ENCODE results near the gene FIBCD1. TPM values are rescaled to one million over a fixed set of nuclear protein-coding genes. Genes with fewer than 3 reads are reported as not detected.

Gene FIBCD1
- total and polyA plus RNA-seq, 2 experiments from 2014 or later: 0.43 to 4.0 TPM

GRCh38 chr9:130884111-130884531, 54.9 kb downstream of the FIBCD1 start:
- no peak for DNase-seq (ENCODE audit: low read depth in 1 of 2, low spot score in 1 of 2)
- no peak for TF ChIP-seq CTCF (IDR thresholded peaks at IDR 0.05; ENCODE audit: low read depth, low read length)
- Histone ChIP-seq H3K9me3 (ENCODE audit: low read depth) (no peaks in the 10 kb centered on the region), H3K4me3 (no peak overlapping the region), H3K4me1 (ENCODE audit: low read depth) (no peaks in the 10 kb centered on the region), H3K27ac (no peak overlapping the region), H3K27me3 (no peaks in the 10 kb centered on the region), H3K36me3 (peaks cover 78% of the 10 kb centered on the region)

GRCh38 chr9:130883479-130883878, 55.6 kb downstream of the FIBCD1 start:
- no peak for DNase-seq (ENCODE audit: low read depth in 1 of 2, low spot score in 1 of 2)
- Histone ChIP-seq H3K27ac (no peak overlapping the region), H3K9me3 (ENCODE audit: low read depth) (no peaks in the 10 kb centered on the region), H3K36me3 (peaks cover 73% of the 10 kb centered on the region), H3K27me3 (no peaks in the 10 kb centered on the region), H3K4me1 (ENCODE audit: low read depth) (no peaks in the 10 kb centered on the region), H3K4me3 (no peak overlapping the region)
- TF ChIP-seq CTCF (IDR thresholded peaks at IDR 0.05; ENCODE audit: low read depth, low read length): no peak

GRCh38 chr9:130882696-130883225, 56.3 kb downstream of the FIBCD1 start:
- H3K27ac ChIP-seq: no peak overlapping the region
- H3K4me1 ChIP-seq (ENCODE audit: low read depth): no peaks in the 10 kb centered on the region

DNA sequence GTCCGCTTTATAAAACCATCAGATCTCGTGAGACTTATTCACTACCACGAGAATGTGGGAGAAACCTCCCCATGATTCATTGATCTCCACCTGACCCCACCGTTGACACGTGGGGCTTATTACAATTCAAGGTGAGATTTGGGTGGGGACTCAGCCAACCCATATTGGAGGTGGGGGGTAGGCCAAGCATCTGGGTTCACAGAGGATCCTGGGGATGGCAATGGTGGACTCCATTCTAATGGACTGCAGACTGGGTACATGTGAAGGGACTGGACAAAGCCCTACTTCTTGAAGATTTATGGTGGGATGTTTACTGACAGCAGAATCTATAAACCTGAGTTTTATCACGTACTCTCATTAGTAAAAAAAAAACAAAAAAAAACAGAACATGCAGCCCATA, 57.5 kb downstream of the FIBCD1 start:
- TF ChIP-seq CTCF (IDR thresholded peaks at IDR 0.05; ENCODE audit: low read depth, low read length): no peak
- peaks cover 62% of the 10 kb centered on the region for H3K36me3 ChIP-seq
- H3K4me3 ChIP-seq: no peak overlapping the region
- DNase-seq (ENCODE audit: low read depth in 1 of 2, low spot score in 1 of 2): no peak
- H3K4me1 ChIP-seq (ENCODE audit: low read depth): no peaks in the 10 kb centered on the region
- no peaks in the 10 kb centered on the region for H3K27me3 ChIP-seq
- no peaks in the 10 kb centered on the region for H3K9me3 ChIP-seq (ENCODE audit: low read depth)
- H3K27ac ChIP-seq: no peak overlapping the region

More at GRCh38 chr9:130882696-130883225, 56.3 kb downstream of the FIBCD1 start:
- no peak for TF ChIP-seq CTCF (IDR thresholded peaks at IDR 0.05; ENCODE audit: low read depth, low read length)
- Histone ChIP-seq H3K4me3 (no peak overlapping the region), H3K9me3 (ENCODE audit: low read depth) (no peaks in the 10 kb centered on the region), H3K27me3 (no peaks in the 10 kb centered on the region), H3K36me3 (peaks cover 67% of the 10 kb centered on the region)
- DNase-seq (ENCODE audit: low read depth in 1 of 2, low spot score in 1 of 2): no peak

DNA sequence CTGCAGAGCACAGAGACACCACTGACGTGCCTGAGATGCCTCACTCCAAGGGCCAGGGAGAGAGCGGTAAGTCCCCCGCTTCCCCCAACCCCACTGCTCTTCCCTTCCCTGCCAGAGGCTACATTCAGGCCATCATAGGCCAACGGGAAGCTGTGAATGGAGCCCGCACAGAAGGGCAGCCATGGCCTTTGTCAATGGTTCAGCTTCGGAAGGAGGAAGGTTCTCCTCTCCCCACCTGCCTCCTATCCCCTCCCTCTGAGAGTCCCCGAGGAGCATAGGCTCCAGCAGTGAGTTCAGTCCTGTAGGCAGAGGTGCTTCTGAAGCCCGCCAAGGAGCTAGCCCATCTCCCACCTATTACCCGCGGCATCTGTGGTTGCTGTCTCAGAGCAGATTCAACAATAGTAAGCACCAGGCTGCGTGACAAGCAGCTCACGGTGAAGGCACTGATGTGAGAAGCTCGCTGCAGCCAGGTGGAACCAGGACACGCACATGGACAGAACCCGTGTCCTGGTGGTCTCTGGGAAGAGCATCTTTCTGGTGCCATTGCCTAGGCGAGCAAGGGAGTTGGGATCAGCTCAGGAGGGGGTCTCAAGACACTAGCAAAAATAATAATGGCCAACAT, 58.3 kb downstream of the FIBCD1 start:
- no peaks in the 10 kb centered on the region for H3K27me3 ChIP-seq
- TF ChIP-seq CTCF (IDR thresholded peaks at IDR 0.05; ENCODE audit: low read depth, low read length): no peak
- H3K4me3 ChIP-seq: no peak overlapping the region
- no peaks in the 10 kb centered on the region for H3K9me3 ChIP-seq (ENCODE audit: low read depth)
- peaks cover 60% of the 10 kb centered on the region for H3K36me3 ChIP-seq
- H3K27ac ChIP-seq: no peak overlapping the region
- H3K4me1 ChIP-seq (ENCODE audit: low read depth): no peaks in the 10 kb centered on the region
- no peak for DNase-seq (ENCODE audit: low read depth in 1 of 2, low spot score in 1 of 2)
